ENCODE data around the gene SPATA31D3.

DNA sequence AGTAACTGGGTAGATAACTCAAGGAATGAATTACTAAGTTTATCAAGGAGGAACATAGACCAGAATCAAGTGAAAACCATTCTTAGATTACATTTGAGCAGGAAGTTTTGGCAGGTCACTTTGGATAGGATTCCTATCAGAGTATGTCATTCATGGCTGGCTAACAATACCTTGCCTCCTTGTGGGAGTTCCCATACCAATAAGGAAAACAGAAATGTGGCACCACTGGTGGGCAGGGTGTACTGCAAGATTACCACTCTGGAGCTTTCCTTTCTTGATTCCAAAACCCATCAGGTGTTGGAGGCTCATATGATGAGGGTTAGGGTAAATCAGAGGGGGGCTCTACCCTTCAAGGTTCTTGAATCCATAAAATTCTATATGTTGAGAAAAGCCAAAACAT is 26.7 kb downstream of the SPATA31D3 start:
- TF ChIP-seq CTCF (IDR thresholded peaks at IDR 0.05) (no peak), POLR2A (IDR thresholded peaks at IDR 0.05) (no peak)

All from ovary (tissue), 3 donors.